HG02852 (cell line): ENCODE data around the gene ZFYVE28.
"Not testable (repeated sequence)": the region's sequence is repeated elsewhere in the genome, so short reads cannot be mapped to it uniquely, and the experiment has no call there.

Source experiments
- ATAC-seq: cut with Tn5 transposase; IDR thresholded peaks from one replicate; pipeline ENCODE4 v1.9.1; 2021; ENCODE audit warnings: mild to moderate bottlenecking, moderate library complexity; ENCODE audit not compliant: unreplicated experiment

Gene ZFYVE28

DNA sequence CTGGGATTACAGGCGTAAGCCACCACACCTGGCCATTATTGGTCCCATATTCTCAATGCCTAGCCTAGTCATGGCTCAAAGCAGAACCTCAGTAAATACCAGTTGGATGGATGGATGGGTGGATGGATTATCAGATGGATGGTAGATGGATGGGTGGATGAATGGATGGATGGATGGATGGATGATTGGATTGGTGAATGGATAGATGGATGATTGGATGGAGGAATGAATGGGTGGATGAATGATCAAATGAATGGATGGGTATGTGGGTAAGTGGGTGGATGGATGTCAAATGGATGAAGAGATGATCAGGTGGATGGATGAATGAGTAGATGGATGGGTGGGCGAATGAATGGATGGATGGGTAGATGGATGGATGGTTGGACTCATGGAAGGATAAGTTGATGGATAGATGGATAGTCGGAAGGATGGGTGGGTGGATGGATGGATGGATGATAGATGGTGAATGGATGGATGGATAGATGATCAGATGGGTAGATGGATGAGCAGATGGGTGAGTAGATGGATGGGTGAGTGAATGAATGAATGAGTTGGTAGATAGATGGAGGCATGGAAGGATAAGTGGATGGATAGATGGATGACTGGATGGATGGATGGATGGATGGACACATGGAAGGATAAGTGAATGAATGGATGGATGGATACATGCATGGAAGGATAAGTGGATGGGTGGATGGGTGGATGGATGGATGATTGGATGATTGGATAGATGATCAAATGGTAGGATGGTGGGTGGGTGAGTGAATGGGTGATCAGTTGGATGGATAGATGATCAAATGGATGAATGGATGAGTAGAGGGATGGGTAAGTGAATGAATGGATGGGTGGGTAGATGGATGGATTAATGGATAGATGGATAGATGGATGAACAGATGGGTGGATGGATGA, 28.5 kb upstream of the ZFYVE28 start:
- ATAC-seq, result no peak

DNA sequence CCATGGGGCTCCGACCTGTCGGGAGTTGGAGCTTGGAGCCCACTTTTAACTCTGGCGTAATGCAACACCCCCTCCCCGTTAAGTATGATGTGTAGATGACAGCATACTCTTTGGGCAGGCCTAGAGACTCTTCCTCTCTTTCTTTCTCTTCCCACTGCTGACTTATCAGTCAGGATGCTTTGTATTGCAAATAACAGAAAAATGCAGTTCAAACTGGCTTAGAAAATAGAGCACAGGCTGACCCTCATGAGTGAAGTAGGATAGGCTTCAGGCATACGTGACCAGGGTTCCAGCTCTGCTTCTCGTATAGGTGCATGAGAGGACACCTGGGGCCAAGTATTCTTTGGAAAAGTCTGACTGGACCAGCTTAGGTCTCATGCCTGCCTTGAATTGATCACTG, 27.1 kb upstream of the ZFYVE28 start:
- ATAC-seq, result no peak

DNA sequence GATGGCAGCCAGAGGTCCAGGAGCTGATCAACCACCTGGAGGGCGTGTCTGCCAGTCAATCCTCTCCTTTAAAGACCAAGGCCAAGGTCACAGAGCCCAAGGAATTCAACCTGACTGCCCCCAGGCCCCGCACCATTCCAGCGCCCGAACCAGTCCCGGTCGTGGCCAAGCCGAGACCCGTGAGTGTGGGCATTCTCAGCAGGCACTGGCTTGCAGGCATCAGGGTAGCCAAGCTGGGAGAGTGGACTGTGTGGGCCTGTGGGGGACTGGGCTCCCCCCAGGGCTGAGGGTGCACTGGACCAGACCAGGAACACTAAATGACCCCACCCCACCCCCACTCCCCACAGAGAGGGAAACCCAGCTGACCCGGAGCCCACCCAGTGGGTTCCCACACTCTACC, 26.7 kb upstream of the ZFYVE28 start:
- ATAC-seq, result no peak

DNA sequence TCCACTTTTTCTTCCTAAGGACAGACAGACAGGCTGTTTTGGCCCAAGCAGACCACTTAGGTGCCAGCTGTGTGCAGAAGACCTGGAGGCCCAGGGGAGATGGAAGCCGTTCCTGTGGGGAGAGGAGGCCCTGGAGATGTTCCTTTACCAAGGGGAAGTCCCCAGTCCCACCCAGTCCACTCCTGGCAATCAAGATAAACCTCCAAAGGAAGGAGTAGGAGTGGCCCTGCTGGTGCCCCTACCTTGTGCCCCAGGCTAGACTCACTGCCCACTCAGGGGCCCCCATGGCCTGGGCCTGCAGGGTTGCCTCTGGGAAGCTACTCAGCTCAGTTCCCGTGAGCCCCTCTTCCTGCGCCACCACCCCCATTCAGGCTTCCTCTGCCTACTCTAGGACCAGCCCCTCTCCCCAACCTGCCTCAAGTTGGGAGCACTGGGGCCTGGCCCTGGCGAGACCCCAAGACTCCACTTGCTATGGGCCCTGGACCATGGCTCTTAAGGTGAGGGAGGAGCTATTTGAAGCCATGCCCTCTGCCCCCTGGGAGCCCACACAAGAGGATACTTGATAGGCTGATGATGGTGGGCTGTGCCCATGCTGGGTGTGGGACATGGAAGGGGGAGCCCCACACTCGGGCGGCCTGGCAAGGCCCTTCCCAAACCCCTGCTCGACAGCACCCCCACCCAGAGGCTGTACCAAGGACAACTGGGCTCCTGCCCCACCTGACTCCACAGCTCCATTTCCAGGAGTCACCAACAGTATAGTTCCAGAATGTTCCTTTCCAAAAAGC, 25.7 kb upstream of the ZFYVE28 start:
- no peak for ATAC-seq

DNA sequence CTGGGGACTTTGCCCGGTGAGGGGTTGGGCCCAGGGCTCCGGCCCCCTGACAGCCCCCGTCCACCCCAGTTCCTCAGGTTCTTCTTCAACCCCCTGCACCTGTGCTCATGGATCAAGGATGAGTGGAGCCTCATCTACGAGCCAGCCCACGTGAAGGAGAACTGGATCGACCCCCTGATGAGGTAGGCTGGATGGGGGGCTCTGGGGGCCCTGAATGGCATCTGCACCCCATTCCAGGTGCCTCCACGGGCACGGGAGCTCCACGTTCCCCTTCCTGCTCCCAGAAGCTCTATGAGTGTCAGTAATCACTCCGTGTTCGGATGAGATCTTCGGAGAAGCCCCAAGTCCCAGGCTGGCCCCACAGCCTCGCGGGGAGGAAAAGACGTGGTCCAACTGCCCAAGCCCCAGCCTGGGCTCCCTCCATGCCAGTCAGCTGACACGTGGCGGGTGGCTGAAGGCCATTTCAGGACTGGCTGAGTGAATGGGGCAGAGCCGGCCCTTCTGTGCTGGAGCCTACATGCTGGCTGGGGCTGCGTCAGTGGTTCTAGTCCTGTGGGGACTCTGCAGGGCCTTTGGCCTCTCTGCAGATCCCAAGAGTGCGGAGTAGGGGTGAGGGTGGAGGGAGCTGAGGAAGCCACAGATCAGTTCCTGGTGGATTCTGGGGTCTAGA, 24.8 kb upstream of the ZFYVE28 start:
- no peak for ATAC-seq

DNA sequence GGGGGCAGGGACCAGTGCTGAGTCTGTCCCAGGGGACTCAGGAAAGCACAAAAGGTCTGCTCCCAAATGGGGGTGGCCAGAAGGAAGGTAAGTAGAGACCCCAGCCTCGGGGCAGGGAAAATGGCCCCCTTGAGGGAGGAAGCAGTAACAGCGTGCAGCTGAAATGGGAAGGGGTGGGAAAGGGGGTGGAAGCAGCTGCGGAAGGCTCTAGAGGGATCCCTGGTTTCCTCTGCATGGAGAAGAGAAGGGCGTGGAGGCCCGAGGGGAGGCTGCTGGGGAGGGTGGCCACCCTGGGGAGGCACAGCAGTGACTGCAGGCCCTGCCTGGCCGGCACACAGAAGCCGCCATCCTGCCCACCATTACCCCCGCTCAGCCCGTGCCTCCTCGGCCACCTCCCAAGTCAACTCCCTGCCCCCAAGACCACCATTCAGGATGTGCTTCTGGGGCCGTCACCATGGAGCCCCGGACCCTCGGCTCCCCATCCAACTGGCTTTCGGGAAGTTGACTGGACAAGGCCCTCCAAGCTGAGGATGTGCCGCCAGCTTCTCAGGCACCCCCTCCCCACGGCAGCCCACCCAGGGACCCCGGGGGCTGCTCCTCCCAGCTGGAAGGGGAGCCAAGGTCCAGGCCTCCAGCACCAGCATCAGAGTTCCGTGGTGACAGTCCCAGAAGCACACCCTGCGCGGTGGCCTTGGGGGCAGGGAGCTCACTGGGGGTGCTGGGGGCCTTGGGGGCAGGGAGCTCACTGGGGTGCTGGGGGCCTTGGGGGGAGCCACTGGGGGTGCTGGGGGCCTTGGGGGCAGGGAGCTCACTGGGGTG, 23.9 kb upstream of the ZFYVE28 start:
- ATAC-seq, result no peak

DNA sequence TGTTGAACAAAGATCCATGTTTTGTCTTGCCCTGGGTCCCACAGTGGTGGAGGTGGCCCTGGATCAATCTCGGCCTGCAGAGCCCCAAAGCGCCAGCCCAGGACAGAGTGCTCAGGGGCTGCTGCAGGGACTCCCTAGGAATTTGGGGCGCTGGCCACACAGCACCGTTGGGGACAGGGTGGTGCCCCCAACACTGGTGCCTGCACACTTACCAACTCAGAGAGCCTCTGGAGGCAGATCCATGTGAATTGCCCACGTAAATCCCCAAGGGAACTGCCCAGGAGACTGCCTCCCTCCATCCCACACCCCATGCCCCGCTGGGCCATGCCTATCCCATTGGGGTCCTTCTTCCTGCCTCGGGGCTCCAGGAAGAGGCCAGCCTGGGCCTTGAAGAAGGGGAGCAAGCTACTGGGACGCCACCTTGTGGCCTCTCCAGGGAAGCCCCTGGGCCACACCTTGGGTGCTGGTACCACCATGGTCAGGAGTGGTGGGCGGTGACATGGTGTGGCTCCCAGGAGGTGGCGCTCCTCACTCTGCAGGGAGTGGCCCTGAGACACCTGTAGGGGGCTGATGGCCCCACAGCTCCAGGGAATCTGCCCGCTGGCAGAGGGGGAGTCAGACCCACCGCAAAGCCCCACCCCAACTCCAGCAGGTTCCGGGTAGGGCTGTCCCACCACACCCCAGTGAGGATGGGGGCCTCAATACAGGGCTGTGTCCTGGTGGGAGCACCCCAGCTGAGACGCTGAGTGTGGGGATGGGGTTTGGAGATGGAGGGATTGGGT, 23.1 kb upstream of the ZFYVE28 start:
- peak; percentile 74 for ATAC-seq

DNA sequence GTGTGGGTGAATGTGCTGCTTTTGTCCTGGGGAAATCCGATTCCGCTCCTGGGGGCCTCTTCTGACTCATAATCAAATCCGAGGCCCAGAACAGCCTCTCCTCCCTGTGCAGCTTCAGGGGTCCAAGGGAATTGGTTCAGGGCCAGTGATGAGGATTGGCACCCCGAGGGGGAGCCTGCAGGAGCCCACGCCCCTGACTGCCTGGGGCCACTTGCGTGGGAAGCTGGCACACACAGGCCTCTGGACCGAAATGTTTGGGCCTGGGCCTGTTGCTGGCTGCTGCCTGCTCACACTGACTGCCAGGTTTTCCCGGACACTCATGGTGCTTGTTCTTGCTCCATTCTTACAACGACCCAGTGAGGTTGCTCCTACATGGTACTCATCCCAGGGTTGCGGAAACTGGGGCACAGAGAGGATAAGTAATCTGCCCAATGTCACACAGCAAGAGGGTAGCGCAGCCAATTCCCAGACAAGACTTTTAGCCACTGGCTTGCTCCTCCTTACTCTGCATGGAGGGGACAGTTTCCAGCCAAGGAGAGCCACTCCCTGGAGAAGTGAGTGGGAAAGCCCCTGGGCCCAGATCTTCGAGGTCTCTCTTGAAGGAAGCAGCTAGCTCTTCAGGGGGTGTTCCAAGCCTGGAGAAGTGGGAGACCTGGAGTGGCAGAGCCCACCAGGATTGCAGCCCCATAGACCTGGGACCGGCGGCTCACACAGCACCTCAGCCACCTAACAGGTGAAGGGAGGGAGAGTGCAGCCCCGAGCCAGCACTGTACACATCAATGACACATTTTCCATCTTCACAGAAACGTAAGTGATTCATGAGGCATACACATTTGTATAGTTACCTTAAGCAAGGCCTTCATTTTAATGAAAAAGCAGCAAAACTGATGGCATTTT, 20.6 kb upstream of the ZFYVE28 start:
- ATAC-seq, result no peak

DNA sequence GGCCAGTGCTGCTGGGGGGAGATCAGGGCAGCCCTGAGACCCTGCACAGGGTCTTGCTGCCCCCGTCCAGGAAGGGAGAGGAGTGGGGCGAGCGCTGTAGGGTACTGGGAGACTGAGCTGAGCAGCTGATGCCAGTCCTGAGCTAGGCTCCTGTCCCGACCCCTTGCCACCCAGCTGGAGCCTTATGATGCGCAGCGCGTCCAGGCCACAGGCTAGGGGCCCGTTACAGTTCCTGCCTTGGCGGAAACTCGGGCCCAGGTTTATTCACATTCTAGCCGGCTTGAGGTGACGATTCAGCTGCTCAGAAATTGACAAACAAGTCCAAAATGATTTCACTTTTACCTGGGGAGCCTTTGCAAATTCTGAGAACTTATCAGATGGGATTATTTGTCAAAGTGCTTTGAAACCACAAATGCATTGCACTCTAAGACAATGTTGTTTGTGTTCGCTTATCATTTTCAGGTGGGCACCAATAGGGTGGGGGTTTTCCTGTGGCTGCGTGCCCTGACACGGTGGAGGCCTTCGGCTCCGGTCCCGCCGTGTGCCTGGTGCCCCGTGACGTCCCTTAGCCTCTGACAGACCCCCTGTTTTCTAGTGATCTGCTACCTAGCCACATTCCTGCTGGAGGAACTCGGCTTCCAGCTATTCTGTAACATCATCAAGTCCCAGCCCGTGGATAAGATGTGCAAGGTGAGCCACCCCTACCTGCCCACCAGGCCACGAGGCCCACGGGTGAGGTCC, 19.2 kb upstream of the ZFYVE28 start:
- ATAC-seq, result no peak

DNA sequence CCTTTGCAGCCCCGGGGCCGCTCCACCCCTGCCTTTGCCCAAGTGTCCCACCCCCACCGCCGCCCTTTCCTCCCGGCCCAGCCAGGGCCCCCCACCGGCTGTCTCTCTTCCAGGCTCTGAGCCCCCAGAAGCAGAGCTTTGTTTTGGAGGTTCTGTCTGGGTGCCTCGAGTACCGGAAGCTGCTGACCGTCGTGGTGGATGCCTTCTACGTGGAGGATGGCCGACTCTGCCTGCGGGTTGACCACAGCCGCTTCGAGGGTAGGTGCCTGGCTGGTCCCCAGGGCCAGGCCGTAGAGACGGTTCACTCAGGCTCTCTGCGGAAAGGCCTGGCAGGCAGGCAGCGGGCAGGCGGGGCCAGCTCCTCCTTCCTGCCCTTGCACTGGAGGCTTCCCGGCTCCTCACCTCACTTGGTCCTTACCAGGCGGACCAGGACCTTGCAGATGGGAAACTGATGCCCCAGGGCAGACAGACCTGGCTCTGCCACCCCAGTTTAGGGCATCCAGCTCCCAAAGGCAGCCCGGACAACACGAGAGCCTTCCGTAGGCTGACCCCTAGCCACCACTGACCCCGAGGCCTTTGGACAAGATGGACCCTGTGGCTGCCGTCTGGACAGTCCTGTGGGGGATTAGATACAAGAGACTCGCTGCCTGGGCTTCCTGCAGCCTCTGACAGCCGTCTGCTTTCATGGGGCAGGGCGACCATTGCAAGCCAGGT, 18.5 kb upstream of the ZFYVE28 start:
- no peak for ATAC-seq

DNA sequence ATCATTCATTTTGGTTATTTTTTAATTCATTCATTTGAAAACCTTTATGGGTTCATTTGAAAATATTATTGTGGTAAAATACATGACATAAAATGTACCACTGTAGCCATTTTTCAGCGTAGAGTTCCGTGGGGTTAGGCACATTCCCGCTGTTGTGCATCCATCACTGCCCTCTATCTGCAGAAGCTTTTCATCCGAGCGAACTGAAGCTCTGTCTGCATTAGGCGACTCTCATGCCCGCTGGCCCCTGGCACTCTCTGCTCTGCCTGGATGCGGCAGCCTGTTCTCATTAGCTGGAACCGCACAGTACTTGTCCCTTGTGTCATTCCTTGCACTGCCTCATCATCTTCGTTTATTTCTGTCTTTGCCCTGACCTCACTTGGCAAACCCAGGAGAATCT, 17.9 kb upstream of the ZFYVE28 start:
- ATAC-seq, result no peak

DNA sequence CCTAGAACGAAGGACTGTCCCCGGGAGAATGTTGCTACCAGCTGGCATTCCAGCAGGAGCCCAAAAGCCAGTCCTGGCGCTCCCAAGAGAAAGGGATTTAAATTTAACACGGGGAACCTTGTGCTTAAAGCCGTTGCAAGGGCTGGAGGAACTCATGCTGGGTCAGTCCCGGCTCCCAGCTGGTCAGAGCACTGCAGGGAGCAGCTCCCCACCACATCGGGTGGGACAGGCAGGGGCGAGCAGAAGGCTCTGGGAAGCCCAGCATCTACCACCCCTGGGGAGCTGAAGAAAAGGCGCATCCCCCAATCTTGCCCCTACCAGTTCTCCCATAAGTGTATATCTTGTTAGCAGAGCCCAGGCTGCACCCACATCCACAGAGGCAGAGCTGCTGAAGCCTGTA, 16.0 kb upstream of the ZFYVE28 start:
- no peak for ATAC-seq

DNA sequence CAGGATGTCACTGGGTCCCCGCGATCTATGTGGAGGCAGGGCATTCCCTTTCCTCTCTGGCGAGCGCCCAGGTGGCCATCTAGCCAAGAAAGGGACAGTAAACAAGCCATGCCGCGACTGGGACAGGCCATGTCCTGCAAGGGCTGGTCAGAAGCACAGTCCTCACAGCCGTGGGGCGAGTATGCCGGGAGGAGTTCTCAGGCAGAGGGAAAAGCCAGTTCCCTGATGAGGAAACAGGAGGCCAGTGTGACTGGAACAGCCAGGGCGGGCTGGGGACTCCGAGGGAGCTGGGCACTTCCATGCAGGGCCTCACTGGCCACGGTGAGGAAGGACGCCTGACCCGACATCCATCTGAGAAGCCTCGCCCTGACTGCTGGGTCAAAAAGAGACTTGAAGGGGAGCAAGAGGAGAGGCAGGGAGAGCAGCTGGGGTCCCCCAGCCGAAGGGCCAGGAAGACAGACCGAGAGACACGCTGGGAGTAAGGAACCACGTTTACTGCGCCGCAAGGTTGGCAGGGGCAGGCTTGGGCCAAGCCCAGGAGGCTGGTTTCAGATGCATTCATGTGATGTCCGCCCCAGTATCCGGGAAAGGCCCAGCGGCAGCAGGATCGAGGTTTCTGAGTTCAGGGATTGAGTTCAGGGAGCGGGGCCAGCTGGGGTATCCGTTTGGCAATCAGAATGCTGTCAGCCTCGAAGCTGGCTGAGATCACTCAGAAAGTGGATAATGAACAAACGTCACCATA, 15.3 kb upstream of the ZFYVE28 start:
- no peak for ATAC-seq

DNA sequence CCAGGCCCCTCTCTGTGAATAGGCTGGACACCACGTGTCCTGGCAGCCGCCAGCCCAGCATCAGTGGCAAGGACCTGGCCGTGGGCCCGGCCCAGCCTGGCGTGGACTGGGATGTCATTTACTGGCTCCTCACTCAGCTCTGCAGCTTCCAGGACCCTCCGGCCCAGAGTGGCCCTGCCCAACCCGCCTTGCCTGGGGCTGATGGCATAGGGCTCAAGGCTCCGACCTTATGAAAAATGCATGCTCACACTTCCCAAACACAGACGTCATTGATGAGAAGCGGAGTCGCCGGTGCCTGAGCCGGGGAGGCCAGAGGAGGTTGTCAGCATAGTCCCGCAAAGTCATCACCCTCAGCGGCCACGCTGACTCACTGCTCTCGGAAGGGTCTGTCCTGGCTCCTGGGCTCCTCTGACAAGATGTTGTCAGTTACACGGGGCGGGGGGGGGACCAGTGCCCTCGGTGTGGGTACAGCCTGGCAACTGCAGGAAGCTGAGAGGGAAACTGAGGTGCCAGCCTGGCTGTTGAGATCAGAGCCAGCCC, 14.6 kb upstream of the ZFYVE28 start:
- ATAC-seq, result no peak

DNA sequence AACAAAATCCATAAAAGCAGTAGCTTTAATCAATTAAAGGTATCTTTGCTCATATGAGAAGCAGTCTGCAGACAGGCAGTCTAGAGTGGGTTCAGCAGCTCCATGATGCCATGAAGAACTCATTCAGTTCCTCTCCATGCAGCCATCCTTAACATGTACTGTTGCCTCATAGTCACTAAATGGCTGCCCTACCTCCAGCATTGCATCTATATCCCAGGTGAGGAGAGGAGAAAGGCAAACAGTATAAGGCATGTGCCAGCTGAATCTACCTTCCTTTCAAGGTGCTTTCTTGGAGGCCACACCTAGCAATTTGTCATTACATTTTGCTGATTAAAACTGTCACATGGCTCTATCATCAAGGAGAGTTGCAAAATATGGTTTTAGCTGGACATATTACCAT, 13.6 kb upstream of the ZFYVE28 start:
- ATAC-seq, result no peak

DNA sequence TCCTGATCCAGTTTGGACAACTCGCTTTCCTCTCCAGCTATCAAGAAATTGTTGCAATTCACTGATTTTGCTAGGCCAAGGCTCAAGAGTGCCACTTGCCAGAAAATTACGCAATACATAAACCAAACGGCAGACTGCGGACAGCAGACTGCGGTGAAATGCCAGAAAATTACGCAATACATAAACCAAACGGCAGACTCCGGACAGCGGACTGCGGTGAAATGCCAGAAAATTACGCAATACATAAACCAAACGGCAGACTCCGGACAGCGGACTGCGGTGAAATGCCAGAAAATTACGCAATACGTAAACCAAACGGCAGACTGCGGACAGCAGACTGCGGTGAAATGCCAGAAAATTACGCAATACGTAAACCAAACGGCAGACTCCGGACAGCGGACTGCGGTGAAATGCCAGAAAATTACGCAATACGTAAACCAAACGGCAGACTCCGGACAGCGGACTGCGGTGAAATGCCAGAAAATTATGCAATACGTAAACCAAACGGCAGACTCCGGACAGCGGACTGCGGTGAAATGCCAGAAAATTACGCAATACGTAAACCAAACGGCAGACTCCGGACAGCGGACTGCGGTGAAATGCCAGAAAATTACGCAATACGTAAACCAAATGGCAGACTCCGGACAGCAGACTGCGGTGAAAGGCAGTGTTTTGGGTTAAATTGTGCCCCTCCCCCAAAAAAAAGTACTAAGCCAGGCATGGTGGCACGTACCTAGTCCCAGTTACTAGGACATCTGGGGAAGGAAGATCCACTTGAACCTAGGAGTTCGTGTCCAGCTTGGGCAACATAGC, 11.7 kb upstream of the ZFYVE28 start:
- not testable (repeated sequence) for ATAC-seq
